ENCODE data around the gene FPR1. TPM values are rescaled to one million over a fixed set of nuclear protein-coding genes. Genes with fewer than 3 reads are reported as not detected.

Gene FPR1
- total RNA-seq, 2 donors from 2014 or later, result 0.77 to 5.6 TPM

- Histone ChIP-seq H3K4me3 (no peak overlapping the region), H3K27ac (no peak overlapping the region), H3K36me3 (no peaks in the 10 kb centered on the region), H3K27me3 (replicated peaks; ENCODE audit: insufficient read depth) (no peaks in the 10 kb centered on the region), H3K9me3 (no peaks in the 10 kb centered on the region), H3K4me1 (replicated peaks) (no peaks in the 10 kb centered on the region)
- DNase-seq (ENCODE audit: low spot score), result no peak
- TF ChIP-seq POLR2AphosphoS5 (IDR thresholded peaks at IDR 0.05), result no peak
- intact Hi-C loops (cut with DNase I), result no loop called here
- WGBS, result 62% methylated on average over 7 of the region's 7 CpGs
These were observed 3.9 kb upstream of the FPR1 start for GRCh38 chr19:51755571-51755970.

DNA sequence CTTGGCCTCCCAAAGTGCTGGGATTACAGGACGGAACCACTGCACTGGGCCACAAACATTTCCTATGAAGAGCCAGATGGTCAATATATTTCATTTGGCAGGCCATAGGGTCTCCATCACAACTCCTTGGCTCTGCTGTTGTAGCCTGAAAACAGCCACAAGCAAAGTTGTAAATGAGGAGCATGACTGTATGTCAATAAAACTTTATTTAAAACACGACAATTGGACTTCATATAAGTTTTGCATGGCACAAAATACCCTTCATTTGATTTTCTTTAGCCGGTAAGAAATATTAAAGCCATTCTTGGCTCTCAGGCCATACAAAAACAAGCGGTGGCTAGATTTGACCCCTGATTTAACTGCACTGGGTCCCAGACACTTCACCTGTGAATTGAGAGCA, 3.1 kb upstream of the FPR1 start:
- 83% methylated on average over 4 of the region's 4 CpGs for WGBS
- no peaks in the 10 kb centered on the region for H3K9me3 ChIP-seq
- no peak overlapping the region for H3K4me3 ChIP-seq
- intact Hi-C loops (cut with DNase I), result no loop called here
- no peaks in the 10 kb centered on the region for H3K27me3 ChIP-seq (replicated peaks; ENCODE audit: insufficient read depth)
- no peak overlapping the region for H3K27ac ChIP-seq
- TF ChIP-seq POLR2A (IDR thresholded peaks at IDR 0.05), result no peak
- TF ChIP-seq CTCF (IDR thresholded peaks at IDR 0.05), result no peak
- H3K36me3 ChIP-seq, result no peaks in the 10 kb centered on the region
- H3K4me1 ChIP-seq (replicated peaks), result no peaks in the 10 kb centered on the region
- no peak for DNase-seq (ENCODE audit: low spot score)

GRCh38 chr19:51754109-51754508, 2.4 kb upstream of the FPR1 start:
- 89% methylated on average over 6 of the region's 6 CpGs for whole genome bisulfite sequencing
- Histone ChIP-seq H3K9me3 (no peaks in the 10 kb centered on the region), H3K27ac (no peak overlapping the region), H3K4me3 (no peak overlapping the region), H3K4me1 (replicated peaks) (no peaks in the 10 kb centered on the region), H3K27me3 (replicated peaks; ENCODE audit: insufficient read depth) (no peaks in the 10 kb centered on the region), H3K36me3 (no peaks in the 10 kb centered on the region)
- no peak for DNase-seq (ENCODE audit: low spot score)
- TF ChIP-seq CTCF (IDR thresholded peaks at IDR 0.05), result no peak
- no peak for TF ChIP-seq POLR2AphosphoS5 (IDR thresholded peaks at IDR 0.05)
- no peak for TF ChIP-seq POLR2A (IDR thresholded peaks at IDR 0.05)
- intact Hi-C loops (cut with DNase I), result no loop called here

DNA sequence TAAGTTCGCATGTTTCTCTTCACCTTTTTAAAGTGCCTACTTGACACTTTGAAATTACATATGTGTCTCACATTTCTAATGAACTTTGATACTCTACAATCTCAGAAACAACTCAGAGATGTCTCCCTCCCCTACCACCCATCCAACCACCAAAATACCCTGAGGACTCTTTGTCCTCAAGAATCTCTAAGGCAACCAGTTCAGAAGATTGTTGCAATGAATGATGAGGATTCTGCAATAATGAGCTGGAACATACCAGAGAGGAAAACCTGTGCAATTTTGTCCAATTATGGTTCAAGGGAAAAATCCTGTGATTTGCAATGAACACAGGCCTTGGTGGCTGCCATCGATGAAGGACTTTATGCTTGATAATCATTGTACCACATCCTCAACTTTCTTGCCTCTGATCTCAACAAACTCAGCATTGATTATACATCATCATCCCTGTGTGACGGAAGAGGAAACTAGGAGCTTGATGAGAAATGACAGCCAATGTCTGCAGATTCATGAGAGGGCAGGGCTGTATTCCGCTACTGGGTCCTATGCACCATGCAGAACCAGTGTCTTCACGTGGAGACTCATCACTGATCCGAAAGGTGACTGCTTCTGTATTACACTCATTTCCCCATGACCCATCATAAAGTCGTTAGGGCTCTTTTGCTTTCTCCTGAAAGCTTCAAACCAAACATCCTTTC, 1.1 kb downstream of the FPR1 start:
- no peak for TF ChIP-seq POLR2A (IDR thresholded peaks at IDR 0.05)
- TF ChIP-seq POLR2AphosphoS5 (IDR thresholded peaks at IDR 0.05), result no peak
- TF ChIP-seq CTCF (IDR thresholded peaks at IDR 0.05), result no peak
- H3K27ac ChIP-seq, result no peak overlapping the region
- no peaks in the 10 kb centered on the region for H3K4me1 ChIP-seq (replicated peaks)
- WGBS, result 83% methylated on average over 7 of the region's 7 CpGs
- no peak for DNase-seq (ENCODE audit: low spot score)
- no peaks in the 10 kb centered on the region for H3K9me3 ChIP-seq
- intact Hi-C loops (cut with DNase I), result no loop called here
- H3K27me3 ChIP-seq (replicated peaks; ENCODE audit: insufficient read depth), result no peaks in the 10 kb centered on the region
- no peak overlapping the region for H3K4me3 ChIP-seq
- H3K36me3 ChIP-seq, result no peaks in the 10 kb centered on the region

GRCh38 chr19:51749979-51750378, 1.7 kb downstream of the FPR1 start:
- Histone ChIP-seq H3K27me3 (replicated peaks; ENCODE audit: insufficient read depth) (no peaks in the 10 kb centered on the region), H3K9me3 (no peaks in the 10 kb centered on the region), H3K4me1 (replicated peaks) (no peaks in the 10 kb centered on the region), H3K4me3 (no peak overlapping the region), H3K27ac (no peak overlapping the region), H3K36me3 (no peaks in the 10 kb centered on the region)
- intact Hi-C loops (cut with DNase I), result no loop called here
- 87% methylated on average over 4 of the region's 4 CpGs for WGBS
- DNase-seq (ENCODE audit: low spot score), result no peak
- TF ChIP-seq CTCF (IDR thresholded peaks at IDR 0.05) (no peak), POLR2AphosphoS5 (IDR thresholded peaks at IDR 0.05) (no peak), POLR2A (IDR thresholded peaks at IDR 0.05) (no peak)
